ENCODE data around the gene RREB1.
"Not testable (repeated sequence)": the region's sequence is repeated elsewhere in the genome, so short reads cannot be mapped to it uniquely, and the experiment has no call there.

The RREB1 gene

DNA sequence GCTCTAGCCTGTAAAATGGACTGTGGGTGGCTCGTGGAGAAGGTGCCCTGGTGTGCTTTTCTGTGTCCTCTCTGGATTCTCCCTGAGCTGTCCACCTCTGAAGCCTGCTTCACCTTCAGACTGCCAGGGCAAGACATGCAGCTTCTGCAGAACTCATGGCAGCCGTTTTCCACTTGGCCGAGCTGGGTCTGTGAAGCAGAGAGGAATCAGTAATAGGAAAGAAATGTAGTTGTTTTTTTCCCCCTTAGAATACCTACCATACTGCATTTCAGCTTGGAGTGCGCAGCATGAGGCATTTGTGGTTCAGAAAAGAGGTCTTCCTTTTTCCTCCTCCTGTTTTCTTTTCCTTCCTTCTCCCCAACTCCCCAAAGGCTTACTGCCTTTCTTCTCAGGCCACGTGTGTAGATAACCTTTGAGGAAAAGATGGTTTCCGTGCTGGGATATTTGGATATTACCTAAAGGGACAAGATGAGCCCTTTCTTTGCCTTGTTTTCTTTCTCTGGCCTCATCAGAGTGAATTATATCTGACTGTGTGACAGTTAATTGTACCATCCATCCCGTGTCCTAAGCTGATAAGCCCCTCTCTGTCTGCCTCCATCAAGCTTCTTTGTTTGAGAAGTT, 39.4 kb downstream of the RREB1 start:
- no peak for DNase-seq

DNA sequence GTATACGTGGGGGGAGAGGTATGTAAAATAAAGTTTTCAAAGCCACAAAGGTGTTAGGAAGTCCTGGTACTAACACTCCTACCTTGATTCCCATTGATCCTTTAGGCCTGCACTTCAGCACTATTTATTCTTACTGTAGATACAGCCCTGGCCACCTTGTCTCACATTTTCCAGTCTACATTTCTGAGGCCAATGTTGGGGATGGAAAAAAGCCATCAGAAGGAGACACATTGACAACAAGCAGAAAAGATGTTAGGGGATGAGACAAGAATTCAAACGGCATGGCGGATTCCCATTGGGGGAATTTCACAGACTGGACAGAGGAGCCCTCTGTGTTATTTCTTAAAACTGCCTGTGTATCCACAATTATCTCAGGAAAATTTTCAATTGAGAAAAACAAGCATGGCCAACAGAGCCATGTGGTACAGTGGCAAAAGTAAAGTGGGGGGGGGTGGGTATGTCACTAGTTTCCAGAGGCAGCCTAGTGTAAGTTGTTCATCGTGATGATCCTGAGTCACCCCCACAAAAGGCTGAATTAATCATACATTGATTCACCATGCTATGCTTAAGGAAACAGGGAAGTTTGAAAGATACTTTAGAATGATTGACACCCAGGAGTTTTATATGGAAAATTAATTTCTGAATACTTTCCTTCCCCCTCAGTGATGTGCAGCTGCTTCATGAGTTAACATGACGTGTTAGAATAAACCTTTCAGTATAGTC, 40.5 kb downstream of the RREB1 start:
- DNase-seq = no peak

- no peak for DNase-seq
Measured at GRCh38 chr6:7150381-7151064, 42.8 kb downstream of the RREB1 start.

DNA sequence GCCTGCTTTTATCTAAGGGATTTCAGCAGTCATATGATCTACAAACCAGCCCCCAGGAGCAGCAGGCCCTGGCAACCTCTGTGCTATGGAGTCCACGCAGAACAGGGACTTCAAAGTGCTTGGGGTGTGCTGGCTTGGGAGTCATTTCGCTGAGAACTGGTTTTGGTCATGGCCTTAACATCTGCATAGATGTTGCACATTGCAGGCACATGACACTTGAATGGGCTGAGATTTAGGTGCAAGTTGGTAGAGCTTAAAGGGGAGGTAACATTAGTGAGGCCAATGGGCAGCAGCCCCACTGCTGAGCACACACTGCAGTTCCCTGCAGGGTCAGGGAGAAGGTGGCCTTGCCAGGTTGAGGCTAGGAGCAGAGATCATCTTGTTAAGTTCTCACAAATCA, 43.6 kb downstream of the RREB1 start:
- no peak for DNase-seq

DNA sequence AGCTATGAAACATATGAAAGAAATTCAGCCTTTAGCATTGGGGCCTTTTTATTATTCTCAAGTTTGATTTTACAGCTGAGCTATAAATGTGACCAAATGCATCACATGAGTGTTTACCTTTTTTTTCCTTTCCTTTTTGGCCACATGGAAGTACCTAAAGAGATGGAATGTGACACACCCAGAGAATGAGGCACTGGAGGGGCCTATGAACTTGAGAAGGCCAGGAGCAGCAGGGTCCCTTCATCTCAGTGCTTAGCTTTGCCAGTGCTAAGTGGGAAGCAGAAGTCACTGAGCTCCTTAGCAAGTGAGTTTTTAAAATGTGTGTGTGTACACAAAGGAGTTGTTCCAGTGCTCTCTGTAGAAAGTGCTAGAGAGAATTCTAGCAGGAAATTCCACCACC, 44.7 kb downstream of the RREB1 start:
- DNase-seq = no peak

DNA sequence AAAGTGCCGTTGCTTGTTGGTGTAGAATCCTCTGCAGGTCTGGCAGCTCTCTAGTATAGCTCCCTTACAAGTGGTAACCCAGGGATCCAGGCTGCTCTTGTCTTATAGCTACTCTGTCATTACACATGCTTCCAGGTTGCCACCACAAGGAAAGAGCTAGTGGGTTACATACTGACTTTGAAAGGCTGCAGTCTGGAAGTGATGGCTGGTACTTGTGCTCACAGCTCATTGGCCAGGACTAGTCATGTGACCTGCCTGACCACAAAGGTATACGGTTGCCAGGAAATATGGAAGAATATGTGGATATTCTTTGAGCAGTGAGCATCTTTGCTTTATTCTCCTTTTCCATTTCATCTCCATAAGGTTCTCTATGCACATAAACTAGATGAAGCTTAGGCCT, 46.0 kb downstream of the RREB1 start:
- peak; percentile 39 for DNase-seq

DNA sequence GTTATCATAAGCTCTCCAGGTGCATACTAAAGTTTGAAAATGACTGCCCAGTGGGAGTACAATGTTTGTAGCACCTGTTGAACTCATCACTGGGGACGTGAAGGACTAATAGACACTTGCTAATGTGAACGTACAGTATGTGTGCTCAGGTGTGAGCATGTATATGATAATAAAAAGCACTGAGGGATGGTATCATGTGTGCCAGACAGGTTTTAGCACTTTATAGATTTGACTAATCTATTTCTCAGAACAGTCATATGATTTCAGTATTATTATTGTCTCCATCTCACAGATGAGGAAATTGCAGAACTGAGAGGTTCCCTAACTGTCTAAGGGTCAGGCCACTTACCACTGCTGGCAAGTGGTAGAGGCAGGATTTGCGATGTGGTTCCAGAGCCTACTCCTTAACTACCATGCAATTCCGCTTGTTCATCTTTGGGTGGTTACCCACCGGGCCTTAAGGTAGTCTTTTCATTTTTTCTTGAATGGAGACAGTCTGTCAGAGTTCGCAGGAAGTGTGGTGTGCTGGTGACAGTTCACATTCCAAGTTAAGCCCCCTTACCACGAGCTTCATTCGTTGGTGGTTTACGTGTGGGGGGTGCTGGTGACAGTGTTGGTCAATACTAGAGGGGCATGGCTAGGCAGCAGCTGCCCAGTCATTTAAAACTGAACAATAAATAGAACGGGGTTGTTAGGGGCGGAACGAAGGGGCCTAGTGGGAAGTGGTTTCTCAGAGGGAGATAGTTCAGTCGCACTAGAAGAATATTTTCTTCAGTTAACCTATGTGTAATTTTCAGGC, 46.8 kb downstream of the RREB1 start:
- DNase-seq = peak; percentile 61

DNA sequence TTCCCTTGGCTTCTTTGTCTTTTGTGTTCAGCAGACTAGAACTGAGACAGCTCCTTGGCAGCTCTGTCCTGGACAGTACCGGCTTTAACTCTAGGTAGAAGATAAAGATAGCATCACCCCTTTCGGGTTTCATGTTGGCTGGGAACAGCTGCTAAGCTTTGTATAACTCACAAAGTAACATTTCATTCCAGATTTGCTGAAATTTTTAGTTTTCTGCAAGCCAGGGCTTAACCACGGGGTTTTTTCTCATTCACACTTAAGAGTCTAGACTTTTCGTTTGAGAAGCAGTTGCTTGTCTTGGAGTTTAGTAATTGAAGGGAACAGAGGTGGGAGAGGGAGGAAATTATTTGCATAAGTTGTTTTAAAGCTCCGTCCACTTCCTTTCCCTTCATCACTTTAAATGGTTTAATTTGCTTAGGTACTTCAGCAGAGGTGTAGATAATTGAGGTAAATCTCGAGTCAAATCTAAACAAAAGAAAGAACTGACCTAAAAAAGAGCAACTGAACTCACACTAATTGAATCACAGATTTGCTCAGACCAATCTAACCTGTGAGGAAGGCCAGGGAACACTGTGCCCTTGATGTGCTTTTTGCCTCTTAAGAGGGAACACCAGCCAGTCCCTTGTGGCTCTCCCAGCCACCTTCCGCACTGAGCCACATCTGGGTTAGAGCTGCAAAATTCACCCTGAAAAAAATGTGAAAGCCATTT, 48.3 kb downstream of the RREB1 start:
- DNase-seq = no peak

DNA sequence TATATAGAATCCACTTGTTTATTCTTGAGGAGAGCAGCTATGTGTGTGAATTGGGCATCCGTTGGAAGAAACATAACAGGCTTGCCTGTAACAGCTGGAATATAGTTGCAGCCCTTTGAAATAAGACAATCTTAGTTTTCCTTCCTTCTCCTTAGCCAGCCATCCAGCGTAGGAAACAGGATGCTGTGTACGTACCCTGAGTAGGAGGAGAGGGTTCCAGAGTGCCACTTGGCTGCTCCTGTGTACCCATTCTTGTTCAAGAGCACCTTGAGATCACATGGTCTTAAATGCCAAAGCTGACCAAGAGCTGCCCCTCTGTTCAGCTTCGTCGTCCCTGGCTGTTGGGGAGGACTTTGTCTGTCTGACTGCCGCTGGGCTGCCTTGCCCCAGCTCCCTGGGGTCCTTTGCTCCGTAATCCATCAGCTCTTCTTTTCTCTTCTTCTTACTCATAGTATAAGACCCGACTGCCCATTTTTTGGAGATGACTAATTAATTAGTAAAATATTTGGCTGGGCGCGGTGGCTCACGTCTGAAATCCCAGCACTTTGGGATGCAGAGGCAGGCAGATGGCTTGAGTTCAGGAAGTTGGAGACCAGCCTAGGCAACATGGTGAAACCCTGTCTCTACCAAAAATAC, 49.0 kb downstream of the RREB1 start:
- no peak for DNase-seq

- DNase-seq = not testable (repeated sequence)
Measured at GRCh38 chr6:7157307-7157706, 49.5 kb downstream of the RREB1 start.

GRCh38 chr6:7157752-7158616, 50.2 kb downstream of the RREB1 start:
- no peak for DNase-seq

DNA sequence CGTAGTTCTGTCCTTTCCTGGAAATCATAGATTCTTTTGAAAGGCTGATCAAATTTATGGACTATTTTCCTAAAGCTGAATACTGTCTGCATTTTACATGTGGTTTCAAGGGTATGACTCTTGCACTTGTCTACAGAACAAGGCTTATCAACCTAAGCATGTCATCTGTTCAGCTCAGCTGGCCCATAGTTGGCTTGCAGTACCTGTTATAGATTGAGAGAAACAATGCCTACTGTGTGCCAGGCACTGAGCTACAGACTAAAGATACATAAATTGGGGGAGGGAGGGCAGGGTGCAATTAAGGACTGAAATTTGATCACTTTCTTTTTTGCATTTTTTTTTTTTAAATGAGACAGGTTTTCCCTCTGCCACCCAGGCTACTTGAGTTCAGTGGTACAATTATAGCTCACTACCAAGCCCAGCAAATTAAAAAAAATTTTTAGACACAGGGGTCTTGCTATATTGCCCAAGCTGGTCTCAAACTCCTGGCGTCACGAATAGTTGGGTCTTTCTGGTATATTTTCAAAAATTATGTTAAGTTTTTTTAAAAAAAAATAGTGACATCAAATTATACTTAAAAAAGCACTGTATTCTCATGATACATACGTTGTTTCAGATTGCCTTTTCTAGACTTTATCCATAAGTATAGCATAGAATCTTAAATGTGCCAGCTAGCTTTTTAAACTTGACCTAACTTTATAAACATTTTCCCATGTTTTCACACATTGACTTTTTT, 52.2 kb downstream of the RREB1 start:
- no peak for DNase-seq

- DNase-seq = no peak
Measured at GRCh38 chr6:7161253-7161623, 53.5 kb downstream of the RREB1 start.

DNA sequence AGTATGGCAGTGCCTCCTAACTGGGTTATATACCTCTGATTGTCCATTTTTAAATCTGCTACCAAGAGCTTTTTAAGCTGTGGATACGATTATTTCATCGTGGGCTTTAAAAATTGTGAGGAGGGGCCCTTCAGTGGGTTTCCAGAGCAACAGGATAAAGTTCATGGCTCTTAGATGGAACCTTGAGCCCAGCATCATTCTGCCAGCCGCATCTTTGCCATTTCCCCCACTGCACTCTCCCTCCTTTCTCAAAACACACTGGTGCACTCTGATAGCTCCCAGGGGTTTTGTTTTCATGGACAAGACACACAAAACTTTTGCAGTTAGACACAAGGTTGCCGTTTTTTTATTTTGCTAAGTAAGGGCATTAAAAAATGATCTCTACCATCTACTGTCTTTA, 54.1 kb downstream of the RREB1 start:
- no peak for DNase-seq

- DNase-seq = no peak
Measured at GRCh38 chr6:7163661-7164071, 55.9 kb downstream of the RREB1 start.

GRCh38 chr6:7164536-7165001, 56.8 kb downstream of the RREB1 start:
- no peak for DNase-seq

- no peak for DNase-seq
Measured at GRCh38 chr6:7165002-7165889, 57.5 kb downstream of the RREB1 start.

GRCh38 chr6:7165890-7166267, 58.1 kb downstream of the RREB1 start:
- DNase-seq = no peak
